ENCODE data around the gene RPUSD3.

- TF ChIP-seq, protein P1, sequence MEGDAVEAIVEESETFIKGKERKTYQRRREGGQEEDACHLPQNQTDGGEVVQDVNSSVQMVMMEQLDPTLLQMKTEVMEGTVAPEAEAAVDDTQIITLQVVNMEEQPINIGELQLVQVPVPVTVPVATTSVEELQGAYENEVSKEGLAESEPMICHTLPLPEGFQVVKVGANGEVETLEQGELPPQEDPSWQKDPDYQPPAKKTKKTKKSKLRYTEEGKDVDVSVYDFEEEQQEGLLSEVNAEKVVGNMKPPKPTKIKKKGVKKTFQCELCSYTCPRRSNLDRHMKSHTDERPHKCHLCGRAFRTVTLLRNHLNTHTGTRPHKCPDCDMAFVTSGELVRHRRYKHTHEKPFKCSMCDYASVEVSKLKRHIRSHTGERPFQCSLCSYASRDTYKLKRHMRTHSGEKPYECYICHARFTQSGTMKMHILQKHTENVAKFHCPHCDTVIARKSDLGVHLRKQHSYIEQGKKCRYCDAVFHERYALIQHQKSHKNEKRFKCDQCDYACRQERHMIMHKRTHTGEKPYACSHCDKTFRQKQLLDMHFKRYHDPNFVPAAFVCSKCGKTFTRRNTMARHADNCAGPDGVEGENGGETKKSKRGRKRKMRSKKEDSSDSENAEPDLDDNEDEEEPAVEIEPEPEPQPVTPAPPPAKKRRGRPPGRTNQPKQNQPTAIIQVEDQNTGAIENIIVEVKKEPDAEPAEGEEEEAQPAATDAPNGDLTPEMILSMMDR (IDR thresholded peaks at IDR 0.05), result no peak
- TF ChIP-seq POLR2A (IDR thresholded peaks at IDR 0.05), result no peak
These were observed 50.5 kb downstream of the RPUSD3 start for GRCh38 chr3:9793161-9793781.

Data from lower leg skin (tissue), 3 donors.